OCI-LY1 (cell line): Measurements from ENCODE around the gene KCMF1.

Experiments used
- EZH2 ChIP-seq: fragments of 200-600 bp; sonication (generic), shearing (Covaris generic); IDR thresholded peaks from 2 replicates; pipeline ENCODE4 v1.8.0; 2017; ENCODE audit warnings: borderline replicate concordance, mixed run types, mild to moderate bottlenecking, antibody characterized with exemption, low read length, moderate library complexity, mixed read lengths
- TF ChIP-seq, protein P1 (sequence below): fragments of 200-600 bp; sonication (generic), shearing (Covaris generic); IDR thresholded peaks from 2 replicates; pipeline ENCODE4 v1.5.1; 2017; ENCODE audit warnings: mild to moderate bottlenecking, antibody characterized with exemption, low read length, moderate library complexity, mixed read lengths

- TF ChIP-seq, protein P1, sequence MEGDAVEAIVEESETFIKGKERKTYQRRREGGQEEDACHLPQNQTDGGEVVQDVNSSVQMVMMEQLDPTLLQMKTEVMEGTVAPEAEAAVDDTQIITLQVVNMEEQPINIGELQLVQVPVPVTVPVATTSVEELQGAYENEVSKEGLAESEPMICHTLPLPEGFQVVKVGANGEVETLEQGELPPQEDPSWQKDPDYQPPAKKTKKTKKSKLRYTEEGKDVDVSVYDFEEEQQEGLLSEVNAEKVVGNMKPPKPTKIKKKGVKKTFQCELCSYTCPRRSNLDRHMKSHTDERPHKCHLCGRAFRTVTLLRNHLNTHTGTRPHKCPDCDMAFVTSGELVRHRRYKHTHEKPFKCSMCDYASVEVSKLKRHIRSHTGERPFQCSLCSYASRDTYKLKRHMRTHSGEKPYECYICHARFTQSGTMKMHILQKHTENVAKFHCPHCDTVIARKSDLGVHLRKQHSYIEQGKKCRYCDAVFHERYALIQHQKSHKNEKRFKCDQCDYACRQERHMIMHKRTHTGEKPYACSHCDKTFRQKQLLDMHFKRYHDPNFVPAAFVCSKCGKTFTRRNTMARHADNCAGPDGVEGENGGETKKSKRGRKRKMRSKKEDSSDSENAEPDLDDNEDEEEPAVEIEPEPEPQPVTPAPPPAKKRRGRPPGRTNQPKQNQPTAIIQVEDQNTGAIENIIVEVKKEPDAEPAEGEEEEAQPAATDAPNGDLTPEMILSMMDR, result 0 out of 2 replicates have a peak, but pooled peaks have one; percentile 24
- TF ChIP-seq EZH2, result no peak
These were observed 44.8 kb downstream of the KCMF1 start for GRCh38 chr2:85015653-85016360.
